ENCODE measurements around the gene GPD1. TPM values are rescaled to one million over a fixed set of nuclear protein-coding genes. Genes with fewer than 3 reads are reported as not detected.

Gene GPD1
- total RNA-seq, 2 donors from 2014 or later, result 0.93 to 1.1 TPM

- no peaks in the 10 kb centered on the region for H3K27me3 ChIP-seq (ENCODE audit: control insufficient read depth, insufficient read depth, low read length, poor library complexity, severe bottlenecking)
- Mint-ChIP-seq H3K27ac (peak overlapping the region; percentile 85), H3K4me1 (peaks cover 20% of the 10 kb centered on the region), H3K4me3 (peak overlapping the region; percentile 92), H3K36me3 (ENCODE audit: low read depth) (peaks cover 4% of the 10 kb centered on the region), H3K27me3 (ENCODE audit: insufficient read depth) (peaks cover 2% of the 10 kb centered on the region), H3K9me3 (no peaks in the 10 kb centered on the region)
- DNase-seq, result peak; percentile 92
- no peaks in the 10 kb centered on the region for H3K9me3 ChIP-seq (ENCODE audit: control insufficient read depth, low read length)
- no peak overlapping the region for H3K9ac ChIP-seq (ENCODE audit: extremely low read depth, low read length, poor library complexity, severe bottlenecking)
- H3K36me3 ChIP-seq (ENCODE audit: control insufficient read depth, insufficient read depth, low read length), result peaks cover 5% of the 10 kb centered on the region
- H3K27ac ChIP-seq (ENCODE audit: low read depth, low read length), result no peak overlapping the region
- no peak overlapping the region for H3K4me3 ChIP-seq (ENCODE audit: low read length)
- no peak for TF ChIP-seq CTCF (conservative IDR thresholded peaks at IDR 0.05)
- peaks cover 18% of the 10 kb centered on the region for H3K4me1 ChIP-seq (ENCODE audit: control insufficient read depth, insufficient read depth, low read length)
- 56 to 75% methylated on average over 4 to 7 of the region's 7 CpGs for WGBS, 2 experiments (ENCODE audit: insufficient coverage in 1 of 2, insufficient read length in 1 of 2)
These were observed 7.0 kb downstream of the GPD1 start for GRCh38 chr12:50110762-50111351.

GRCh38 chr12:50111395-50111692 is 7.5 kb downstream of the GPD1 start:
- no peaks in the 10 kb centered on the region for H3K27me3 ChIP-seq (ENCODE audit: control insufficient read depth, insufficient read depth, low read length, poor library complexity, severe bottlenecking)
- no peak overlapping the region for H3K4me3 ChIP-seq (ENCODE audit: low read length)
- 1 to 11% methylated on average over 8 to 19 of the region's 19 CpGs for WGBS, 2 experiments (ENCODE audit: insufficient coverage in 1 of 2, insufficient read length in 1 of 2)
- peaks cover 7% of the 10 kb centered on the region for H3K36me3 Mint-ChIP-seq (ENCODE audit: low read depth)
- no peak overlapping the region for H3K27ac ChIP-seq (ENCODE audit: low read depth, low read length)
- peak overlapping the region; percentile 85 for H3K27ac Mint-ChIP-seq
- no peak overlapping the region for H3K9ac ChIP-seq (ENCODE audit: extremely low read depth, low read length, poor library complexity, severe bottlenecking)
- TF ChIP-seq CTCF (conservative IDR thresholded peaks at IDR 0.05), result no peak
- H3K4me1 Mint-ChIP-seq, result peaks cover 20% of the 10 kb centered on the region
- peak overlapping the region; percentile 92 for H3K4me3 Mint-ChIP-seq
- peaks cover 5% of the 10 kb centered on the region for H3K36me3 ChIP-seq (ENCODE audit: control insufficient read depth, insufficient read depth, low read length)
- H3K9me3 Mint-ChIP-seq, result no peaks in the 10 kb centered on the region
- H3K27me3 Mint-ChIP-seq (ENCODE audit: insufficient read depth), result no peaks in the 10 kb centered on the region
- H3K4me1 ChIP-seq (ENCODE audit: control insufficient read depth, insufficient read depth, low read length), result peaks cover 18% of the 10 kb centered on the region
- H3K9me3 ChIP-seq (ENCODE audit: control insufficient read depth, low read length), result no peaks in the 10 kb centered on the region
- DNase-seq, result no peak

GRCh38 chr12:50111693-50112455 is 8.1 kb downstream of the GPD1 start, which contains the start of gene COX14:
COX14 (plus strand) TSS chr12:50112236; CDS start chr12:50120044, 7,808 bp downstream.
- Histone ChIP-seq H3K4me1 (ENCODE audit: control insufficient read depth, insufficient read depth, low read length) (peaks cover 18% of the 10 kb centered on the region), H3K9me3 (ENCODE audit: control insufficient read depth, low read length) (no peaks in the 10 kb centered on the region), H3K9ac (ENCODE audit: extremely low read depth, low read length, poor library complexity, severe bottlenecking) (peak within 1 kb of the TSS; percentile 87), H3K27me3 (ENCODE audit: control insufficient read depth, insufficient read depth, low read length, poor library complexity, severe bottlenecking) (no peaks in the 10 kb centered on the region), H3K4me3 (ENCODE audit: low read length) (peak within 1 kb of the TSS; percentile 99), H3K27ac (ENCODE audit: low read depth, low read length) (peak within 1 kb of the TSS; percentile 85), H3K36me3 (ENCODE audit: control insufficient read depth, insufficient read depth, low read length) (peaks cover 5% of the 10 kb centered on the region)
- WGBS, 2 experiments (ENCODE audit: insufficient coverage in 1 of 2, insufficient read length in 1 of 2), result 0 to 1% methylated on average over 50 to 59 of the region's 59 CpGs
- Mint-ChIP-seq H3K9me3 (no peaks in the 10 kb centered on the region), H3K36me3 (ENCODE audit: low read depth) (peaks cover 11% of the 10 kb centered on the region), H3K4me3 (peak within 1 kb of the TSS; percentile 92), H3K27me3 (ENCODE audit: insufficient read depth) (no peaks in the 10 kb centered on the region), H3K27ac (peak within 1 kb of the TSS; percentile 97), H3K4me1 (peaks cover 20% of the 10 kb centered on the region)
- TF ChIP-seq CTCF (conservative IDR thresholded peaks at IDR 0.05), result peak; percentile 96
- peak; percentile 100 for DNase-seq
